HEK293T (cell line): ENCODE measurements around the gene NAT9.

Experiments used
- BHLHE40 ChIP-seq: fragments of 450-650 bp; IDR thresholded peaks from 2 replicates; pipeline ENCODE4 v1.6.1; 2016; ENCODE audit warnings: mild to moderate bottlenecking, moderate library complexity, borderline replicate concordance
- ELF4 ChIP-seq: fragments of 450-650 bp; IDR thresholded peaks from 2 replicates; pipeline ENCODE4 v1.6.1; 2017; ENCODE audit warnings: antibody characterized with exemption
- FOXK2 ChIP-seq: fragments of 450-650 bp; IDR thresholded peaks from 2 replicates; pipeline ENCODE4 v1.6.1; 2016; ENCODE audit warnings: mild to moderate bottlenecking

DNA sequence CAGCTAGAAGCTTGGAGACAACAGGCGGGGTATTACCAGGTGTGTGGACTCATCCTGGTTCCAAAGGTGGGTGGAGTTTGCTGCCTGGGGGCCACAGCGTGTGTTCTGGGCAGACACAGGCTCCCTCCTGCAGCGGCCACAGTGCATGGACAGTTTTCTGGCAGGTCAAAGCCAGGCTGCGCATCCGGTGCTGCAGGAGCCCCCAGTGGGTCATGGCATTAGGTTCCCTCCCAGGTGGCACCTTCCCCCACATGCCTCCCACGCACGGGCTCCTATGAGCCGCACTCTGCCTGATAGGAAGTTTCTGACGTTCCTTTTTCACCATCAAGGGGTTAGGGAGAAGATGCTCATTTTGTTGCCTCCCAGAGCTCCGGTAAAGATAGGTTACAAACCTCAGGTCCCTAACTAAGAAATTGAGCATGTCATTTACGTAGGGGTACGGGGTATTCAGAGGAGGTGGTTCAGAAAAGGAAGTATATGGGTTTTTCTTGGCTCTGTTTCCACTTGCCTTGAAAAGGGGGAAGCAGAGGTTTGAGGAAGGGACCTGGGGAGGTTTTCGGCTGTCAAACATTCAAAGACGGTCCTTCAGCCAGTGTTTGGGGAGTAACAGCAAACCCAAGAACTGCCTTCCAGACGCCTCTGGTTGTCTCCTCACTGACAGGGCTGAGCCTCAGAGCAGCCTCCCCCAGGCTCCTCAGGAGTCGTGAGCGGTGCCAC is 32.7 kb upstream of the NAT9 start:
- no peak for TF ChIP-seq BHLHE40
- no peak for TF ChIP-seq FOXK2
- TF ChIP-seq ELF4, result no peak
